ENCODE data around the gene TGM2.

Gene TGM2

GRCh38 chr20:38201356-38201755, 36.3 kb upstream of the TGM2 start:
- DNase-seq (ENCODE audit: low read depth), result peak; percentile 79
- no peak overlapping the region for H3K4me3 ChIP-seq (ENCODE audit: low read depth, low read length)
- TF ChIP-seq MYC (IDR thresholded peaks at IDR 0.05; ENCODE audit: low read depth, low read length) (no peak), CTCF (IDR thresholded peaks at IDR 0.05; ENCODE audit: low read depth, low read length) (no peak), POLR2A (IDR thresholded peaks at IDR 0.05; ENCODE audit: extremely low read depth, insufficient read length) (no peak)
- TF ChIP-seq, protein P1, sequence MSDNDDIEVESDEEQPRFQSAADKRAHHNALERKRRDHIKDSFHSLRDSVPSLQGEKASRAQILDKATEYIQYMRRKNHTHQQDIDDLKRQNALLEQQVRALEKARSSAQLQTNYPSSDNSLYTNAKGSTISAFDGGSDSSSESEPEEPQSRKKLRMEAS (IDR thresholded peaks at IDR 0.05; ENCODE audit: low read depth, low read length), result no peak

- no peak for DNase-seq (ENCODE audit: low read depth)
- no peak overlapping the region for H3K4me3 ChIP-seq (ENCODE audit: low read depth, low read length)
- TF ChIP-seq CTCF (IDR thresholded peaks at IDR 0.05; ENCODE audit: low read depth, low read length), result no peak
- no peak for TF ChIP-seq MYC (IDR thresholded peaks at IDR 0.05; ENCODE audit: low read depth, low read length)
- no peak for TF ChIP-seq POLR2A (IDR thresholded peaks at IDR 0.05; ENCODE audit: extremely low read depth, insufficient read length)
- TF ChIP-seq, protein P1 (IDR thresholded peaks at IDR 0.05; ENCODE audit: low read depth, low read length), result no peak
These were observed 35.6 kb upstream of the TGM2 start for GRCh38 chr20:38200646-38201045.

GRCh38 chr20:38199501-38200390, 34.7 kb upstream of the TGM2 start:
- no peak for DNase-seq (ENCODE audit: low read depth)
- TF ChIP-seq POLR2A (IDR thresholded peaks at IDR 0.05; ENCODE audit: extremely low read depth, insufficient read length) (no peak), CTCF (IDR thresholded peaks at IDR 0.05; ENCODE audit: low read depth, low read length) (no peak), MYC (IDR thresholded peaks at IDR 0.05; ENCODE audit: low read depth, low read length) (no peak)
- TF ChIP-seq, protein P1 (IDR thresholded peaks at IDR 0.05; ENCODE audit: low read depth, low read length), result no peak
- no peak overlapping the region for H3K4me3 ChIP-seq (ENCODE audit: low read depth, low read length)

- no peak for DNase-seq (ENCODE audit: low read depth)
- H3K4me3 ChIP-seq (ENCODE audit: low read depth, low read length), result no peak overlapping the region
These were observed 33.3 kb upstream of the TGM2 start for GRCh38 chr20:38198238-38198861.

GRCh38 chr20:38197619-38198018, 32.5 kb upstream of the TGM2 start:
- TF ChIP-seq CTCF (IDR thresholded peaks at IDR 0.05; ENCODE audit: low read depth, low read length) (no peak), POLR2A (IDR thresholded peaks at IDR 0.05; ENCODE audit: extremely low read depth, insufficient read length) (no peak), MYC (IDR thresholded peaks at IDR 0.05; ENCODE audit: low read depth, low read length) (no peak)
- TF ChIP-seq, protein P1 (IDR thresholded peaks at IDR 0.05; ENCODE audit: low read depth, low read length), result no peak
- H3K4me3 ChIP-seq (ENCODE audit: low read depth, low read length), result no peak overlapping the region

More at GRCh38 chr20:38198238-38198861, 33.3 kb upstream of the TGM2 start:
- TF ChIP-seq CTCF (IDR thresholded peaks at IDR 0.05; ENCODE audit: low read depth, low read length) (no peak), POLR2A (IDR thresholded peaks at IDR 0.05; ENCODE audit: extremely low read depth, insufficient read length) (no peak), MYC (IDR thresholded peaks at IDR 0.05; ENCODE audit: low read depth, low read length) (no peak)
- TF ChIP-seq, protein P1 (IDR thresholded peaks at IDR 0.05; ENCODE audit: low read depth, low read length), result no peak

More at GRCh38 chr20:38197619-38198018, 32.5 kb upstream of the TGM2 start:
- DNase-seq (ENCODE audit: low read depth), result no peak

Measured in NB4 (cell line).